GM06990 (cell line): Measurements from ENCODE around the gene KRTAP9-1.
"Not testable (repeated sequence)": the region's sequence is repeated elsewhere in the genome, so short reads cannot be mapped to it uniquely, and the experiment has no call there.

Source experiments
- DNase-seq: peaks from one replicate; pipeline ENCODE4 v3.0.0-alpha.2; 2011; ENCODE audit not compliant: insufficient read length; ENCODE audit errors: extremely low read depth
- H3K27me3 ChIP-seq: replicated peaks from 2 replicates; pipeline ENCODE4 v1.6.0; 2011; ENCODE audit warnings: low read length; ENCODE audit not compliant: control insufficient read depth, insufficient read depth
- H3K36me3 ChIP-seq: 2 replicates; pipeline ENCODE4 v1.5.1; 2011; ENCODE audit warnings: low read length; ENCODE audit not compliant: control insufficient read depth, insufficient read depth
- H3K4me3 ChIP-seq: replicated peaks from 2 replicates; pipeline ENCODE4 v1.5.1; 2011; ENCODE audit warnings: low read depth, mild to moderate bottlenecking, control low read depth, low read length
- CTCF ChIP-seq: IDR thresholded peaks from 2 replicates; pipeline ENCODE4 v1.5.1; 2011; ENCODE audit warnings: low read length, control low read depth, mild to moderate bottlenecking, inconsistent platforms; ENCODE audit not compliant: insufficient read depth, poor library complexity, severe bottlenecking

Gene KRTAP9-1, protein sequence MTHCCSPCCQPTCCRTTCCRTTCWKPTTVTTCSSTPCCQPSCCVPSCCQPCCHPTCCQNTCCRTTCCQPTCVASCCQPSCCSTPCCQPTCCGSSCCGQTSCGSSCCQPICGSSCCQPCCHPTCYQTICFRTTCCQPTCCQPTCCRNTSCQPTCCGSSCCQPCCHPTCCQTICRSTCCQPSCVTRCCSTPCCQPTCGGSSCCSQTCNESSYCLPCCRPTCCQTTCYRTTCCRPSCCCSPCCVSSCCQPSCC

DNA sequence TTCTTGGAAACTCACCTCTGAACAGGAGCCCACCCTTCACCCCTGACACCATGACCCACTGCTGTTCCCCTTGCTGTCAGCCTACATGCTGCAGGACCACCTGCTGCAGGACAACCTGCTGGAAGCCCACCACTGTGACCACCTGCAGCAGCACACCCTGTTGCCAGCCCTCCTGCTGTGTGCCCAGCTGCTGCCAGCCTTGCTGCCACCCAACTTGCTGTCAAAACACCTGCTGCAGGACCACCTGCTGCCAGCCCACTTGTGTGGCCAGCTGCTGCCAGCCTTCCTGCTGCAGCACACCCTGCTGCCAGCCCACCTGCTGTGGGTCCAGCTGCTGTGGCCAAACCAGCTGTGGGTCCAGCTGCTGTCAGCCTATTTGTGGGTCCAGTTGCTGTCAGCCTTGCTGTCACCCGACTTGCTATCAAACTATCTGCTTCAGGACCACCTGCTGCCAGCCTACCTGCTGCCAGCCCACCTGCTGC lies at the start of gene KRTAP9-1:
Gene KRTAP9-1, plus strand, starts transcription at position 51 of the 482 bp plus-strand sequence. Its CDS starts 0 bp downstream, at position 51.
- not testable (repeated sequence) for DNase-seq, H3K36me3 ChIP-seq, H3K4me3 ChIP-seq, H3K27me3 ChIP-seq

- Histone ChIP-seq H3K4me3 (no peak within 1 kb of the TSS), H3K27me3 (no peaks in the 10 kb centered on the region), H3K36me3 (no peaks in the 10 kb centered on the region)
- TF ChIP-seq CTCF: no peak
- DNase-seq: no peak
Measured at GRCh38 chr17:41140360-41141131, 49.1 kb upstream of the KRTAP9-1 start, which contains the start of gene KRTAP4-6. KRTAP4-6 (minus strand) TSS chr17:41140544; CDS start chr17:41140487, 57 bp downstream.

GRCh38 chr17:41141361-41141760 lies 48.3 kb upstream of the KRTAP9-1 start:
- Histone ChIP-seq H3K4me3 (no peak overlapping the region), H3K36me3 (no peaks in the 10 kb centered on the region), H3K27me3 (no peaks in the 10 kb centered on the region)
- TF ChIP-seq CTCF: no peak
- no peak for DNase-seq

GRCh38 chr17:41144846-41145245 lies 44.8 kb upstream of the KRTAP9-1 start:
- no peak for DNase-seq
- TF ChIP-seq CTCF: no peak
- no peaks in the 10 kb centered on the region for H3K27me3 ChIP-seq
- no peak overlapping the region for H3K4me3 ChIP-seq
- no peaks in the 10 kb centered on the region for H3K36me3 ChIP-seq

DNA sequence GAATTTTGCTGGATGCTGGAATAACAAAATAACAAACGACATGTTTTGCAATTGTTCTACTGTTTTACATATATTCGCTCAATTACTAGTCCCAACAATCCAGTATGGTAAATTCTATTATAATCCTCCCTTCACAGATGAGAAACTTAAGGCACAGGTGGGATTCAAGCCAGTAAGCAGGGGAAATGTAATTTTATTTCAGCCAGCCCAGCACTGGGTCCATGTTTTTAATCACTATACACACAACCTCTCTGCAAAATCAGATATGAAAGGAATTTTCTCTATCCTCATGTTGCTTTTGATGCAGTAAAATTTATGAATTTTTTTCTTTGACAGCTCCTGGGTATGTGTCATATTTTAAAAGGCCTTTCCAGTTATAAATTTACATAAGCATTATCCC lies 44.4 kb upstream of the KRTAP9-1 start:
- H3K27me3 ChIP-seq: no peaks in the 10 kb centered on the region
- TF ChIP-seq CTCF: no peak

DNA sequence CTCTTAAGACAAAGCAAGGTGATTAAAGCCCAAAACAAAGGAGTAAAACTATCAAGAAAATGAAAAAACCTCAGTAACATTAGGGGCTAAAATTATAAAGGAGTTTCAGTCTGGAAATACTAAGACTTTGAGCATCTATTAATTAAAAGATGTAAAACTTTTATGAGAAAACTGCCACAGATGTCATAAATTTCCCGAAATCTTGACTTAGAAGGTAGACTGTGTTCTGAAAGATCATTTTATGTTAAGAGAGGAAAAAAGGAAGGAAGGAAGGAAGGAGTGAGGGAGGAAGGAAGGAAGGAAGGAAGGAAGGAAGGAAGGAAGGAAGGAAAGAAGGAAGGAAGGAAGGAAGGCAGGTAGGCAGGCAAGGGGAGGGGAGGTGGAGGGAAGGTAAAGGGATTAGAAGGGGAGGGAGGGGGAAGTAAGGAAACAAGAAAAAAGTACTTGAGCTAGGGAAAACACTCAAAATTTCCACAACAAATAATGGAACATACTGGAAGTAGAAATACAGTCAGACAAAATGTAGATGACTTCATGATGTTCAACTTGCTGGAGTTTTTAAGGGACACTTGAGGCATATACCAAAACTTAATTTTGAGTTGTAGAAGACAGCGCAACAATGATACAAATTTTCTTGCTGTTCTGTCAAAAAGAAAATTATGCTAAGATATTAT lies 42.0 kb upstream of the KRTAP9-1 start:
- Histone ChIP-seq H3K36me3 (no peaks in the 10 kb centered on the region), H3K27me3 (no peaks in the 10 kb centered on the region), H3K4me3 (no peak overlapping the region)
- no peak for DNase-seq
- TF ChIP-seq CTCF: no peak

More for the DNA sequence above, 44.4 kb upstream of the KRTAP9-1 start:
- no peak overlapping the region for H3K4me3 ChIP-seq
- DNase-seq: no peak
- H3K36me3 ChIP-seq: no peaks in the 10 kb centered on the region

DNA sequence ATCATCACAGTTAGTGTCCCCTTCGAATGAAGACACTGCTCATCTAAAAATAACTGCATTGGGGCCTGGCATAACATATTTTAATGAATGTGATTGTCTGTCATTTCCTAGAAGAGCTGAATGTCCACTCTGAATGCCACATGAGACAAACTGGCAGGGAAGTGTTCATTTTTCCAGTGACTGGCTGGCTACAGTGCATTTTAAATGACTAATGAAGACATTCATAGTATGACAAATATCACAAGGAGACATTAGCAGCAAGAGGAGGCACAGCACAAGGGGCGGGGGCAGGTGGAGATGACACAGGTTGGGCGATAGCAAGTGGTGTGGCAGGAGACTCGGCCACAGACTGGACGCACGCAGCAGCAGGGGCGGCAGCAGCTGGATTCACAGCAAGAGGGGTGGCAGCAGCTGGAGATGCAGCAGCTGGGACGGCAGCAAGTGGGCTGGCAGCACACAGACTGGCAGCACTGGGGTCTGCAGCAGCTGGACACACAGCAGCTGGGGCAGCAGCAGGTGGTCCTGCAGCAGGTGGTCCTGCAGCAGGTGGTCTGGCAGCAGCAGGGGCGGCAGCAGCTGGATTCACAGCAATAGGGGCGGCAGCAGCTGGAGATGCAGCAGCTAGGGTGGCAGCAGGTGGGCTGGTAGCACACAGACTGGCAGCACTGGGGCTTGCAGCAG lies 40.6 kb upstream of the KRTAP9-1 start:
- DNase-seq, H3K27me3 ChIP-seq, H3K4me3 ChIP-seq, H3K36me3 ChIP-seq: not testable (repeated sequence)
